H7 (cell line): ENCODE data around the gene CLGN. TPM values are rescaled to one million over a fixed set of nuclear protein-coding genes. Genes with fewer than 3 reads are reported as not detected.

Experiments used
- DNase-seq: peaks from one replicate; pipeline ENCODE4 v3.0.0; 2012
- H3K27me3 ChIP-seq: 2 replicates; pipeline ENCODE4 v1.6.0; 2011; ENCODE audit warnings: mild to moderate bottlenecking, low read length; ENCODE audit not compliant: control insufficient read depth, insufficient read depth
- H3K36me3 ChIP-seq: replicated peaks from 2 replicates; pipeline ENCODE4 v1.5.1; 2011; ENCODE audit warnings: low read length; ENCODE audit not compliant: control insufficient read depth, insufficient read depth
- H3K4me3 ChIP-seq: 2 replicates; pipeline ENCODE4 v1.5.1; 2011; ENCODE audit warnings: low read depth, mild to moderate bottlenecking, control low read depth, low read length, moderate library complexity; ENCODE audit not compliant: insufficient read depth
- total RNA-seq: library from RNA; depleted of rRNA; stranded (reverse); fragments of >200 nt; shearing (Covaris generic); gene quantifications from 2 replicates; pipeline ENCODE4 v1.2.3, GENCODE V29; 2014

The CLGN gene
- total RNA-seq, 1 experiment from 2014 or later: 5.0 TPM

DNA sequence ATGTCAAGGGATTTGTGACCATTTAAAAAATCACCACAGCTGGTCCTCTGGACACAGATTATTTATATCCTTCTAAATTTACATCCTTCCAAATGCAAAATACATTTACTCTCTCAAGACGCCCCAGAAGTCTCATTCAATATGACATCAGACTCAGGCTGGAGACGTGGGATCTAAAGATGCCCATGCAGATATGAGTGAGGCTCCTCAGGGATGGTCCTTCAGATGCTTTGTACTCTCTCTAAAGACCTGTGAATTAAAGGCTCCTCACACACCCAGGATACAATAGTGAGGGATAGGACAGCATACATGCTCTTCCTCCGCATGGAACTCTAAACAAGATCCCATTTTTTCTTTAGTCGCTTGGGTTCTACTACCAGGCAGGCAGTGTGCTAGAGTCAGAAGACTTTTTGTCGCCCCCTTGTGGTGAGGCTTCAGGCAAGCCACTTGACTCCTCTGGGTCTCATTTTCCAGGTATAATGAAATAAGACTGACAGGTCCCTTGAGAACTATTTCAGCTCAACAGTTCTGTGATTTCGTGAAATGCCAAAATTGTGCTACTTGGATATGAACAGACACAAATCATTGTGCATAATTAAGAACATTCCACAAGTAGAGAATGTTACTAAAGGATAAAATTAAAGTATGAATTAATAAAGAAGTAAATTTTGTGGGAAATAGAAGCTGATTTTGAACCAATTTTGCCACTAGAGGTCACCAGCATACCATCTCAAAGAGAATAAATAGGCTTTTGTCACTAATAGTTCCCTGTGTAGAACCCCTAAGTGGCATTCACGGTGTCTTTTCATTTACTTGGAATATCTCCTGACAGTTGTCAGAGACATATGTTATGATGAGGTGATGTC lies 67.7 kb downstream of the CLGN start:
- no peaks in the 10 kb centered on the region for H3K27me3 ChIP-seq
- peak; percentile 38 for DNase-seq
- H3K4me3 ChIP-seq: no peak overlapping the region
- no peaks in the 10 kb centered on the region for H3K36me3 ChIP-seq

DNA sequence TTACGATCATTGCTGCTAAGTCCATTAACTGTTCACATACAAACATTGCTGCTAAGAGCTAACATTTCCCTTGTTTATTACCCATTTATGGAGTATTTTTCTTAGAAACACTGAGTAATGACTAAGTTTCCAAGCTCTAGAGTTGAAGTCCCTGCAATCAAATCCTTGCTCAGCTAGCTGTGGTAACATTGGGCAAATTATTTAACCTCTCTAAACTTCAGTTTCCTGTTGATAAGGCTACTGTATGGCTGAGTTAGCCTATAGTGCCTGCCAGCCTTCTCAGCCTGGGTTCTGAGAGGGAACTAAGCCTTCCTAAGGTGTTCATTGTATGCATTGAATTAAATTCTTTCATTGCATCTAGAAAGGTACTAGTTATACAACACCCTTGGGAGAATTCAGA lies 69.2 kb downstream of the CLGN start:
- no peak overlapping the region for H3K4me3 ChIP-seq
- H3K36me3 ChIP-seq: no peaks in the 10 kb centered on the region
- DNase-seq: no peak
- no peaks in the 10 kb centered on the region for H3K27me3 ChIP-seq

DNA sequence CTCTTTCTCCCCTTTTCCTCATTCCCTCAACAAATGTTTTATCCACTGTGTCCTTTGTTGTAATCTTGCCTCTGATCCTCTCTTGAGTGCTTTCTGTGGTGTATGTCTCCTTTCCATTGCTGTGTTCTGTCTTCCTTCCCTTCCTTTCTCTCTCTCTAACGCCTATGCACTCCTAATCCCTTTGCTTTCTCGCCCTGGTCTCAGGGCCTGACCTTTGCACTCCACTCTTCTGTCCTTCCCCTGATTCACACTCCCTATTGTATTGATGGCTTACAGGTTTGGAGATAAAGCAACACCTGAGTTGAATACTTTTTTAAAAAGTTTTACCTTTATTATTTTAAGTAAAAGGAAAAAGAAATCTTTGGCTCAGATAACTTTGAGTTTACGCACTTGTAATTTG lies 69.6 kb downstream of the CLGN start:
- H3K4me3 ChIP-seq: no peak overlapping the region
- H3K27me3 ChIP-seq: no peaks in the 10 kb centered on the region
- no peak for DNase-seq
- no peaks in the 10 kb centered on the region for H3K36me3 ChIP-seq

- Histone ChIP-seq H3K4me3 (no peak overlapping the region), H3K36me3 (no peaks in the 10 kb centered on the region), H3K27me3 (no peaks in the 10 kb centered on the region)
- no peak for DNase-seq
Measured at GRCh38 chr4:140355288-140355687, 72.2 kb downstream of the CLGN start.

GRCh38 chr4:140353786-140354185 lies 73.7 kb downstream of the CLGN start:
- Histone ChIP-seq H3K27me3 (no peaks in the 10 kb centered on the region), H3K36me3 (no peaks in the 10 kb centered on the region), H3K4me3 (no peak overlapping the region)
- DNase-seq: no peak

DNA sequence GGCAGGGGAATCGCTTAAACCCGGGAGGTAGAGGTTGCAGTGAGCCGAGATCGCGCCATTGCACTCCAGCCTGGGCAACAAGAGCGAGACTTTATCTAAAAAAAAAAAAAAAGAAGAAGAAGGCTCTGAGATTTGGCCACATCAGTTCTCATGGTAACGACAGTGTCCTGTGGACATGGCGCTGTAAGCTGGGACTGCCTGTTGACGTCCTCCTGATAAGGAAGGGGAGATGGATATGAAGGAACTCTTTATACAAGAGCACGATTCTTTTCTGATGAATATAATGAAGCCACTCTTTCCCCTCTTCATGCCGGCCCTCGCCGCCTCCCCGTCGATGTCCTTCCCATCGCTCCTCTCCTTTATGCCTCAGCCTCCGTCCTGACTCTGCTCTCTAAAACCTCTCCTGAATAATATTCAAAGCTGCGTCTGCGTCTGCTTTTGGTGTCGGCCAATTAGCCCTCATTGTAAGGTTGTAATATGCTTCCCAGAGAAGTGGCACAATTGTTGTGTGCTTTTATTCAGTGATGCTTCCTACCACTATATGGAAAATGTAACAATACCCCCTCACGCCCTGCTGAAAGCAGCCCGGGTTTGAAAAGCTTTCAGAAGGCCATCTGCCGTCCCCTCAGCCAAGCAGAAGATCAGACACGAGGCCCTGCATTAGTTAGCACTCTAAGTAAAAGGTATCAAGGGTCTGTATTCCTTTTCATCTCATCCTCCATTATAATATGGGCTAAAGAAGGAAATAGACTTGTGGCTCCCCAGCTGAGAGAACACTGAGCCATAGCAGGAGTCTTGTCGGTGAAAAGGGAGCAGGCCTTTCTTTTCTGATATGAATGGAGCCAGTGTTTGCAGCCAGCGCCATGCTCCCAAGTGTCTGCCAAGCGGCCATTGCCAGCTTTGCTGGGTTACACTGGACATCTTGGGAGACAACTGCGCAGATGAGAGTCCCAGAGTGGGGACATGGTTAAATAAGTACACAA lies 76.1 kb downstream of the CLGN start:
- H3K36me3 ChIP-seq: no peaks in the 10 kb centered on the region
- H3K27me3 ChIP-seq: no peaks in the 10 kb centered on the region
- DNase-seq: no peak
- H3K4me3 ChIP-seq: no peak overlapping the region

DNA sequence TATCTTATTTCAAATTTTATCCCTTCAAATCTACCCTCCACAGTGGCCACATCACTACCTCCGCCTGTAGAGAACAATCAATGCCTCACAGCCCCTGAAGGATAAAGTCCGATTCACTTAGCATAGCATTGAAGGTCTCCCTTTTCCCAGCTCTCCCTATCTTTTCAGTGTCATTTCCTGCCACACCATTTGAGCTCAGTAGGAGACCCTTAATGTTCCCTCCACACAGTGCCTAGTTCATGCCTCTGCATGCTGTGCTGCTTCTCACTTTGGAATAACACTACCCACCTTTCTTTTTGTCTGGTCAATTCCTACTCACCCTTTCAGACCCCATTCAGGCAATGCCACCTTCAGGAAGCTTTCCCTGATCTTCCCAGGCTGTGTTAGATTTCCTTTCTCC lies 77.6 kb downstream of the CLGN start:
- Histone ChIP-seq H3K4me3 (no peak overlapping the region), H3K27me3 (no peaks in the 10 kb centered on the region), H3K36me3 (no peaks in the 10 kb centered on the region)
- no peak for DNase-seq

DNA sequence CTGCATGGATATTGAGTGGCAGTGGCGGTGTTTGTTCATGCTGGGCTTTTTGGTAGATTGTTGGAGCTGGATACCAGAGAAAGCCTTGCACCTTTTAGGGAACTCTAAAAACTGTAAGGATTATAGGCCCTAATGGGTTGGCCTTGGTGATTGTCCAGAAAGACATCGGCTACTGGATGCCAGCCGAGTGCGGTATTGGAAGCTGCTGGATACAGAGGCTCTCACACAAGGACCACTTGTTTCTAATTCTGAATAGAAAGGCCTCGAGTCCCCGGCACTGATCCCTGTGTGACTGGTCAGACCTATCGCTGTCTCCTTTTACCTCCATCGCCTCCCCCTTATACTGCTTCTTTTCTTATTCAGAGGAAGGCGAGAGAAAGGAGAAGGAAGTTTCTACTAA lies 81.3 kb downstream of the CLGN start:
- DNase-seq: no peak
- Histone ChIP-seq H3K4me3 (no peak overlapping the region), H3K27me3 (no peaks in the 10 kb centered on the region), H3K36me3 (no peaks in the 10 kb centered on the region)

DNA sequence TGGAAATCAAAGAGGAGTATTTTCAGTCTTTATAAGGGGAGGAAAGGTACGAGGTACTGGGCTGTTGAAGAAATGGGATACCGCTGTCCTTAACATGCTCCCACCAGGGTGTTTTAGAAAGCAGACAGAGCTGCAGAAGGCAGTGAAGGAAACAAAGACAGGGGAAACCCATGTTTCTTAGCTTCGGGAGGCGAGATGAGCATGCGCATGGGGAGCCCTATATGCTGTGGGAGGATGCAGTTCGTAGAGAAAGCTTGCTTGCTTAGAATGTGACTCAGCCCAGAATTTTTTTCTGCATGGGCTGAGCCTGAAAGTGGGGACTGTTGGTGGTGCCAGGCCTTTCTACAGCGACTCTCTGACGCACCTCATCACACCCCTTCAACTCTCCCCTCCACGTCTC lies 82.8 kb downstream of the CLGN start:
- Histone ChIP-seq H3K27me3 (no peaks in the 10 kb centered on the region), H3K36me3 (no peaks in the 10 kb centered on the region), H3K4me3 (no peak overlapping the region)
- peak; percentile 12 for DNase-seq

GRCh38 chr4:140344101-140344500 lies 83.3 kb downstream of the CLGN start:
- no peak overlapping the region for H3K4me3 ChIP-seq
- no peak for DNase-seq
- H3K27me3 ChIP-seq: no peaks in the 10 kb centered on the region
- no peaks in the 10 kb centered on the region for H3K36me3 ChIP-seq

DNA sequence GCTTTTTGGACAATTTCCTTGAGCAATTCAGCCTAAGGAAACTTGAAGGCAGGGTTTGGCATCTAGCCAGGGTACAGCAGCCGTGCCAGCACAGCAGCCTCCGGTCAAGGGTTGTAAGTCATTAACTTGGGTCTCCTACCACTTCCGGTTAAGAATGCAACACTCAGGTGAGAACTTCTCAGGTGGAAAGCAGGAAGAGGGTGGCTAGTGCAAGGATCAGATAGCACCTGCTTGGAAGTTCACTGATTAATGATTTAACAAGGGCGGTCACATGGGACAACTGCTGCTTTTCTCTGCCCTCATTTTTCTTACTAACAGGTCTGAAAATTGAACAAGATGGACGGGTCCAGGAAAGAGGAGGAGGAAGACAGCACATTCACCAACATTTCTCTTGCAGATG lies 84.1 kb downstream of the CLGN start:
- Histone ChIP-seq H3K27me3 (no peaks in the 10 kb centered on the region), H3K36me3 (no peaks in the 10 kb centered on the region), H3K4me3 (no peak overlapping the region)
- DNase-seq: no peak

GRCh38 chr4:140342620-140343019 lies 84.8 kb downstream of the CLGN start:
- DNase-seq: no peak
- Histone ChIP-seq H3K27me3 (no peaks in the 10 kb centered on the region), H3K4me3 (no peak overlapping the region), H3K36me3 (no peaks in the 10 kb centered on the region)
